AG04450 (cell line): ENCODE results near the gene BST2. TPM values are rescaled to one million over a fixed set of nuclear protein-coding genes. Genes with fewer than 3 reads are reported as not detected.
A peak's percentile ranks its signal among the peaks of the same experiment; 100 is the strongest.

Experiments used
- CTCF ChIA-PET: fragments of 300-600, 350-600 bp; formaldehyde crosslinking; extraction: SDS; loops from one replicate; lab custom pipeline; 2022; ENCODE audit warnings: antibody characterized with exemption, inconsistent platforms; lab: Charles Lee
- POLR2A ChIA-PET: fragments of 350-600 bp; formaldehyde crosslinking; extraction: SDS; loops from one replicate; lab custom pipeline; 2021; ENCODE audit warnings: antibody characterized with exemption, inconsistent platforms; lab: Yijun Ruan, JAX
- DNase-seq: peaks from one replicate; pipeline ENCODE4 v3.0.0-alpha.2; 2011; ENCODE audit warnings: low read depth, low spot score
- H3K27ac ChIP-seq: one replicate; pipeline ENCODE4 v1.5.1; 2012; ENCODE audit warnings: low read depth, low read length, control low read depth
- H3K27me3 ChIP-seq: one replicate; pipeline ENCODE4 v1.6.0; 2012; ENCODE audit warnings: low read length; ENCODE audit not compliant: control insufficient read depth, insufficient read depth
- H3K4me3 ChIP-seq: 2 replicates; pipeline ENCODE4 v1.5.1; 2011; ENCODE audit warnings: mild to moderate bottlenecking, low read depth, low read length, control low read depth
- H3K9me3 ChIP-seq: 2 replicates; pipeline ENCODE4 v1.5.1; 2012; ENCODE audit warnings: low read length; ENCODE audit not compliant: control insufficient read depth, insufficient read depth
- polyA plus RNA-seq: library from polyadenylated mRNA; depleted of rRNA; stranded (reverse); fragments of >200 nt; gene quantifications from 2 replicates; pipeline ENCODE4 v1.2.3, GENCODE V29; 2011
- TF ChIP-seq, protein P1 (sequence below): IDR thresholded peaks from 2 replicates; pipeline ENCODE4 v1.5.1; 2011; ENCODE audit warnings: low read depth, low read length, control low read depth, inconsistent platforms

The BST2 gene
- polyA plus RNA-seq, 1 experiment = 1.9 TPM

DNA sequence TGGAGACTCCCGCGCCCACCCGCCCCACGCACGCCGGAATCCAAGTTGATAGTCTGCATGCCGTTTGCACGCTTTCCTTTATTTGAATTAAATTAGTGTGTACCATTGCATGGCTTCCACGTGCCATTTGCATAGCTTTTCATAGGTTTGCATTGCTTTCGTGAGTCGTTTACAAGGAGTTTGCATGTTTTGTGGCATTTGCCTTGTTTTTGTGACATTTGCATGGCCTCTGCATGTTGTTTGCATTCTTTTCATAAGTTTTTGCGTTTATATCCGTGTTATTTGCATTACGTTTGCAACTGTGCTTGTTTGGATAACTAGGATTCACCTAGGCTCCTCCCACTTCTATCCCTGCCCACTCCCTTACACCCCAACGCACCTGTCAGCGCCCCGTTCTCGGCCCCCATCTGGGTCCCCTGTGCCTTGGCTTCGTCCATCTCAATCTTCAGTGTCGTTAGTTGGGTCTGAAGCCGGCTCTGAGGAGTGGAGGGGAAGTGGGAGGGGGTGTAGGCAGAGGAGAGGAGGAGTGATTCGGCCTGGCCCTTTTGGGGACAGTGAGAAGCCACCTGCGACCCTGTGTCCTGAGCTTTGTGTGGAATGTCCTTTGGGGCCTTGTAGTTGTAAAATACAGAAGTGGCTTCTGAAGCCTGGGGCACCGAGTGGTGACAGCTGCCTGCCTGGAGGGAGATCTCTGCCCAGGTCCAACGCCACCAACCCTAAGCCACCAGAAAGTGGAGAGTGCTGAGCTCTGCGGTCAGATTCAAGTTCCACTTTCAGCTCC is 13.9 kb downstream of the BST2 start:
- H3K27ac ChIP-seq = no peak overlapping the region
- CTCF ChIA-PET = interaction anchor here (0.5 to 7.4 kb wide), 8 partner anchors 12 to 99 kb away, joined by 3 to 87 read pairs (median 3); partner anchors contain the start of gene MVB12A
- peak overlapping the region; percentile 53 for H3K4me3 ChIP-seq
- POLR2A ChIA-PET = interaction anchor here (0.7 kb wide), 1 partner anchor 22 kb away, joined by 3 read pairs; no protein-coding TSS in a partner anchor
- H3K9me3 ChIP-seq = peaks cover 5% of the 10 kb centered on the region; the same call in 1 of the 2 replicates
- H3K27me3 ChIP-seq = peaks cover 14% of the 10 kb centered on the region
- TF ChIP-seq, protein P1, sequence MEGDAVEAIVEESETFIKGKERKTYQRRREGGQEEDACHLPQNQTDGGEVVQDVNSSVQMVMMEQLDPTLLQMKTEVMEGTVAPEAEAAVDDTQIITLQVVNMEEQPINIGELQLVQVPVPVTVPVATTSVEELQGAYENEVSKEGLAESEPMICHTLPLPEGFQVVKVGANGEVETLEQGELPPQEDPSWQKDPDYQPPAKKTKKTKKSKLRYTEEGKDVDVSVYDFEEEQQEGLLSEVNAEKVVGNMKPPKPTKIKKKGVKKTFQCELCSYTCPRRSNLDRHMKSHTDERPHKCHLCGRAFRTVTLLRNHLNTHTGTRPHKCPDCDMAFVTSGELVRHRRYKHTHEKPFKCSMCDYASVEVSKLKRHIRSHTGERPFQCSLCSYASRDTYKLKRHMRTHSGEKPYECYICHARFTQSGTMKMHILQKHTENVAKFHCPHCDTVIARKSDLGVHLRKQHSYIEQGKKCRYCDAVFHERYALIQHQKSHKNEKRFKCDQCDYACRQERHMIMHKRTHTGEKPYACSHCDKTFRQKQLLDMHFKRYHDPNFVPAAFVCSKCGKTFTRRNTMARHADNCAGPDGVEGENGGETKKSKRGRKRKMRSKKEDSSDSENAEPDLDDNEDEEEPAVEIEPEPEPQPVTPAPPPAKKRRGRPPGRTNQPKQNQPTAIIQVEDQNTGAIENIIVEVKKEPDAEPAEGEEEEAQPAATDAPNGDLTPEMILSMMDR = no peak
- no peak for DNase-seq

DNA sequence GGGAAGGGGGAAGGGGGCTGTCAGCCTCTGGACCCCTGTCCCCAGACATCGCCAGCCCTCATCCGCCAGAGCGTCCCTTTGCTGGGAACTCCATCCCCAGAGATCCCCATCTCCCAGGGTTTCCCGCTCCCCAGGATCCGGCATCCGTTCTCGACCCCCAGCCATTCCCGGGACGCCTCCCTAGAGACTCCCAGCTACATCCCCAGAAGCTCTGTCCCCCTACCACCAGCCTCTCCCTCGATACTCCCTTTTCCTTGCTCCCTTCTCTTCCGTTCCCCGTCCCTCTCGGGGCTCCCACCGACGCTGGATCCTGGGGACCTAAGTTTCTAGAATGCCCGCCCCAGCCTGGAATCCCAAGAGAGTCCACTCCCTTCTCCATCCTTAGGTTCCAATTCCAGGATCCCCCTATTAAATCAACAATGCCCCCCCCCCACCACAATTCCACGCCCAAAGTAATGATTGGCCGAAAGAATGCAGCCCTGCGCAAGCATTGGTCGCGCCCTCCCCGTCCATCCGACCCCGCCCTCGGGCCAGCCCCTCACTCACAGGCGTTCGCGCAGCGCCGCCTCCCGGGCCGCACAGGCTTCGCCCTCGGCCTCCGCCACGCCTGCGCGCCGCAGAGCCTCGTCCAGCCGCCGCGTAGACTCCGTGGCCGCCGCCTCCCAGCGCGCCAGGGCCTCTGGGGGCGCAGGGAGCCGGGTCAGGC is 14.6 kb downstream of the BST2 start:
- Histone ChIP-seq H3K27ac (no peak overlapping the region), H3K9me3 (peaks cover 5% of the 10 kb centered on the region; the same call in 1 of the 2 replicates), H3K27me3 (peaks cover 14% of the 10 kb centered on the region), H3K4me3 (peak overlapping the region; percentile 67)
- ChIA-PET POLR2A (no interaction called here), CTCF (interaction anchor here (0.5 to 7.4 kb wide), 8 partner anchors 15 to 376 kb away, joined by 3 to 87 read pairs (median 3); partner anchors contain the start of genes BST2, MRPL34 and MVB12A)
- TF ChIP-seq, protein P1 = peak; percentile 56
- peak; percentile 72 for DNase-seq

DNA sequence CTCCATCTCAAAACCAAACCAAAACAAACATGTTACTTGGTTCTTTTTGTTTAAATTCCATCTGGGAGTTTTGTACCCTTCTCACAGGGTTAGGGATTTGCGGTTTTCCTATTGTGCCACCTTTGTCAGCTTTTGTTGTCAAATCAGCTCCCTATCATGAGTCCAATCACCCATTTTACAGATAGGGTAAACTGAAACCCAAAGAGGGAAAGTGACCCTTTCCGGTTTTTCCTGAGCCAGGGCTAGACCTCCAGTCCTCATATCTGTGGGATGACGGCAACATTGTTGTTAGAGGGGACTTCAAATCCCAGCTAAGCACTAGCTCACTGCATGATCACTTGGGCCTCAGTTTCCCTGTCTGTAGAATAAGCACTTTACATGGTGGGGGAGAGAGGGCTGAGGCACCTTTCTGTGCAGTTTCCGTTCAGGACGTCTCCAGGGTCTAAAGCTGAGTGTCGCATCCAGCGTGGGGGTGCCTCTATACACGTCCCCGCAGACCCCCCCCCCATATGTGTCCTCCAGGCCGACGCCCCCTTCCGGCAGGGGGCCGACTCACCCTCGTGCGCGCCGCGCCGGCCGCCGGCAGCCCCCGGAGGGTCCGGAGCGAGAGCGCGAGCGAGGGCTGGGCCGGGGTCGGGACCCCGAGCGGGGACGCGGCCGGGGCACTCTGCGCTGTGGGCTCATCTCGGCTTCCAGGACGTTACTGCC is 15.3 kb downstream of the BST2 start:
- Histone ChIP-seq H3K9me3 (peaks cover 5% of the 10 kb centered on the region; the same call in 1 of the 2 replicates), H3K27me3 (peaks cover 12% of the 10 kb centered on the region), H3K27ac (no peak overlapping the region), H3K4me3 (peak overlapping the region; percentile 67)
- no peak for DNase-seq
- CTCF ChIA-PET = interaction anchor here (0.5 to 7.4 kb wide), 12 partner anchors 8 to 377 kb away, joined by 3 to 87 read pairs (median 3); partner anchors contain the start of genes BST2, MRPL34 and MVB12A
- TF ChIP-seq, protein P1 = no peak
- POLR2A ChIA-PET = no interaction called here

DNA sequence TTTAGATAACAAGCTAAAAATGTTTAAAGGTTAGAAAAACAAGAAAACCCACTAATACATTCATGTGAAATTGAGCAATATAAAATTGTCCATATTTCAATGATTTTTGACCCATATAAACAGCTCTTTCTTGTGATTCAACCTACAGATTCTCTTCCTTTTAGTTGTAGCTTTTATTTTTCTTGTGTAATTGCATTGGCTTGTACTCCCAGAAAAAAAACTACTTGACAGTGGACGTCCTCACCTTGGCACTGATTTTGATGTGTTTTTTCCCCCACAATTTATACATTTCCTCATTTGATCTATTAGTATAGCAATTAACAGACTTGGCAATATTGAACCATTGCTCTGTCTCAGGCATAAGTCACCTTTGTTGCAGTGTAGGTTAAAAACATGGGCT is 16.1 kb downstream of the BST2 start:
- ChIA-PET CTCF (interaction anchor here (0.6 to 7.4 kb wide), 10 partner anchors 9 to 96 kb away, joined by 3 to 87 read pairs (median 3); partner anchors contain the start of genes MRPL34 and MVB12A), POLR2A (no interaction called here)
- DNase-seq = no peak
- TF ChIP-seq, protein P1 = no peak
- H3K27me3 ChIP-seq = peaks cover 10% of the 10 kb centered on the region
- H3K9me3 ChIP-seq = peaks cover 5% of the 10 kb centered on the region; the same call in 1 of the 2 replicates
- H3K27ac ChIP-seq = no peak overlapping the region
- H3K4me3 ChIP-seq = no peak overlapping the region
